ENCODE data around the gene CDH13. TPM values are rescaled to one million over a fixed set of nuclear protein-coding genes. Genes with fewer than 3 reads are reported as not detected.

CDH13 gene
- polyA plus RNA-seq, 1 donor, result 49.6 TPM

- DNase-seq (ENCODE audit: low read depth), result no peak
These were observed 1209.1 kb downstream of the CDH13 start for GRCh38 chr16:83835586-83836566.

- DNase-seq (ENCODE audit: low read depth), result no peak
These were observed 1210.8 kb downstream of the CDH13 start for GRCh38 chr16:83837566-83837965.

GRCh38 chr16:83838151-83838550 is 1211.4 kb downstream of the CDH13 start:
- no peak for DNase-seq (ENCODE audit: low read depth)

GRCh38 chr16:83839561-83839960 is 1212.8 kb downstream of the CDH13 start:
- DNase-seq (ENCODE audit: low read depth), result no peak

GRCh38 chr16:83840060-83840617 is 1213.4 kb downstream of the CDH13 start:
- DNase-seq (ENCODE audit: low read depth), result no peak

GRCh38 chr16:83842291-83842690 is 1215.5 kb downstream of the CDH13 start:
- no peak for DNase-seq (ENCODE audit: low read depth)

GRCh38 chr16:83842756-83843507 is 1216.2 kb downstream of the CDH13 start:
- DNase-seq (ENCODE audit: low read depth), result no peak

- DNase-seq (ENCODE audit: low read depth), result no peak
These were observed 1216.9 kb downstream of the CDH13 start for GRCh38 chr16:83843657-83844056.

GRCh38 chr16:83845263-83845662 is 1218.5 kb downstream of the CDH13 start:
- no peak for DNase-seq (ENCODE audit: low read depth)

GRCh38 chr16:83847371-83848225 is 1220.8 kb downstream of the CDH13 start:
- DNase-seq (ENCODE audit: low read depth), result no peak

GRCh38 chr16:83849421-83849820 is 1222.7 kb downstream of the CDH13 start:
- DNase-seq (ENCODE audit: low read depth), result peak; percentile 55

Data from forelimb muscle (tissue), 1 donor.